Activated CD8-positive, alpha-beta T cell treated with anti-CD3 and anti-CD28 coated beads for 36 hours (primary cell): Measurements from ENCODE around the gene SIRPB2. TPM values are rescaled to one million over a fixed set of nuclear protein-coding genes. Genes with fewer than 3 reads are reported as not detected.

Source experiments
- ATAC-seq: fragments of 200-7000 bp; cut with Tn5 transposase; one replicate; pipeline ENCODE4 v1.10.0; 2021; ENCODE audit warnings: mild to moderate bottlenecking, moderate library complexity
- CTCF ChIA-PET: fragments of 350-600 bp; sonication (Branson Sonifier 250); formaldehyde crosslinking; loops from one replicate; lab custom pipeline; 2021; ENCODE audit warnings: antibody characterized with exemption; lab: Charles Lee
- POLR2A ChIA-PET: fragments of 350-600 bp; sonication (Branson Sonifier 250); formaldehyde crosslinking; loops from one replicate; lab custom pipeline; 2021; ENCODE audit warnings: antibody characterized with exemption; lab: Charles Lee
- DNase-seq: peaks from one replicate; pipeline ENCODE4 v3.0.0-alpha.2; 2020
- H3K27ac Mint-ChIP-seq: one replicate; pipeline ENCODE4 v1.8.0; 2021; ENCODE audit warnings: mild to moderate bottlenecking, mixed read lengths
- H3K27me3 Mint-ChIP-seq: one replicate; pipeline ENCODE4 v1.8.0; 2021; ENCODE audit warnings: mixed read lengths
- H3K36me3 Mint-ChIP-seq: one replicate; pipeline ENCODE4 v1.8.0; 2021; ENCODE audit warnings: low read depth, mixed read lengths
- H3K4me1 Mint-ChIP-seq: one replicate; pipeline ENCODE4 v1.8.0; 2021; ENCODE audit warnings: low read depth, mixed read lengths
- H3K4me3 Mint-ChIP-seq: one replicate; pipeline ENCODE4 v1.8.0; 2021; ENCODE audit warnings: mild to moderate bottlenecking, moderate library complexity, mixed read lengths
- H3K9me3 Mint-ChIP-seq: one replicate; pipeline ENCODE4 v1.8.0; 2021; ENCODE audit warnings: mixed read lengths
- intact Hi-C: fragments of 100-400 bp; cut with micrococcal nuclease; formaldehyde crosslinking; loops from one replicate; pipeline ENCODE4 v1.10.0; 2022
- total RNA-seq, 2 experiments: library from RNA; stranded (reverse); gene quantifications; one replicate each; pipeline ENCODE4 v1.2.3, GENCODE V29; 2021
- TF ChIP-seq, protein P1 (sequence below): fragments of 200-600 bp; IDR thresholded peaks from one replicate; pipeline ENCODE4 v1.8.0; 2022; ENCODE audit warnings: antibody characterized with exemption, mild to moderate bottlenecking

SIRPB2 gene
- total RNA-seq, 2 experiments from 2014 or later = not detected

GRCh38 chr20:1460275-1460674, 30.9 kb downstream of the SIRPB2 start:
- ChIA-PET POLR2A (interaction anchor here (1.4 kb wide), 1 partner anchor 13 kb away, joined by 4 read pairs; no protein-coding TSS in a partner anchor), CTCF (interaction anchor here (1.0 to 1.9 kb wide), 4 partner anchors 22 to 316 kb away, joined by 4 to 5 read pairs (median 5); no protein-coding TSS in a partner anchor)
- intact Hi-C loops = loop anchor here (10.0 kb wide), 1 partner anchor 345 kb away; the partner anchor contains the start of gene PSMF1
- Mint-ChIP-seq H3K9me3 (no peaks in the 10 kb centered on the region), H3K36me3 (peaks cover 37% of the 10 kb centered on the region), H3K27me3 (no peaks in the 10 kb centered on the region), H3K4me3 (no peak overlapping the region), H3K4me1 (peaks cover 30% of the 10 kb centered on the region), H3K27ac (no peak overlapping the region)
- no peak for ATAC-seq
- DNase-seq = no peak
- TF ChIP-seq, protein P1, sequence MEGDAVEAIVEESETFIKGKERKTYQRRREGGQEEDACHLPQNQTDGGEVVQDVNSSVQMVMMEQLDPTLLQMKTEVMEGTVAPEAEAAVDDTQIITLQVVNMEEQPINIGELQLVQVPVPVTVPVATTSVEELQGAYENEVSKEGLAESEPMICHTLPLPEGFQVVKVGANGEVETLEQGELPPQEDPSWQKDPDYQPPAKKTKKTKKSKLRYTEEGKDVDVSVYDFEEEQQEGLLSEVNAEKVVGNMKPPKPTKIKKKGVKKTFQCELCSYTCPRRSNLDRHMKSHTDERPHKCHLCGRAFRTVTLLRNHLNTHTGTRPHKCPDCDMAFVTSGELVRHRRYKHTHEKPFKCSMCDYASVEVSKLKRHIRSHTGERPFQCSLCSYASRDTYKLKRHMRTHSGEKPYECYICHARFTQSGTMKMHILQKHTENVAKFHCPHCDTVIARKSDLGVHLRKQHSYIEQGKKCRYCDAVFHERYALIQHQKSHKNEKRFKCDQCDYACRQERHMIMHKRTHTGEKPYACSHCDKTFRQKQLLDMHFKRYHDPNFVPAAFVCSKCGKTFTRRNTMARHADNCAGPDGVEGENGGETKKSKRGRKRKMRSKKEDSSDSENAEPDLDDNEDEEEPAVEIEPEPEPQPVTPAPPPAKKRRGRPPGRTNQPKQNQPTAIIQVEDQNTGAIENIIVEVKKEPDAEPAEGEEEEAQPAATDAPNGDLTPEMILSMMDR = no peak

GRCh38 chr20:1457992-1458391, 33.2 kb downstream of the SIRPB2 start:
- Mint-ChIP-seq H3K27me3 (no peaks in the 10 kb centered on the region), H3K27ac (no peak overlapping the region), H3K9me3 (no peaks in the 10 kb centered on the region), H3K4me1 (peaks cover 7% of the 10 kb centered on the region), H3K36me3 (peaks cover 44% of the 10 kb centered on the region), H3K4me3 (no peak overlapping the region)
- ChIA-PET POLR2A (no interaction called here), CTCF (interaction anchor here (0.7 to 1.4 kb wide), 2 partner anchors 10 to 319 kb away, joined by 3 to 5 read pairs; no protein-coding TSS in a partner anchor)
- ATAC-seq = no peak
- TF ChIP-seq, protein P1 = no peak
- no peak for DNase-seq
- intact Hi-C loops = no loop called here

GRCh38 chr20:1456300-1456699, 34.9 kb downstream of the SIRPB2 start:
- no peak for ATAC-seq
- TF ChIP-seq, protein P1 = no peak
- no peak overlapping the region for H3K4me3 Mint-ChIP-seq
- ChIA-PET CTCF (interaction anchor here (1.1 to 1.4 kb wide), 3 partner anchors 9 to 321 kb away, joined by 3 to 6 read pairs (median 4); no protein-coding TSS in a partner anchor), POLR2A (interaction anchor here (0.6 kb wide), 1 partner anchor 16 kb away, joined by 3 read pairs; no protein-coding TSS in a partner anchor)
- no peak for DNase-seq
- no peak overlapping the region for H3K27ac Mint-ChIP-seq
- H3K4me1 Mint-ChIP-seq = peaks cover 4% of the 10 kb centered on the region
- H3K9me3 Mint-ChIP-seq = no peaks in the 10 kb centered on the region
- intact Hi-C loops = no loop called here
- H3K27me3 Mint-ChIP-seq = no peaks in the 10 kb centered on the region
- peaks cover 59% of the 10 kb centered on the region for H3K36me3 Mint-ChIP-seq

- ChIA-PET POLR2A (interaction anchor here (1.3 kb wide), 1 partner anchor 16 kb away, joined by 3 read pairs; no protein-coding TSS in a partner anchor), CTCF (interaction anchor here (1.9 to 6.0 kb wide), 2 partner anchors 13 to 15 kb away, joined by 4 to 36 read pairs; no protein-coding TSS in a partner anchor)
- H3K4me1 Mint-ChIP-seq = peaks cover under 1% of the 10 kb centered on the region
- TF ChIP-seq, protein P1 = no peak
- DNase-seq = no peak
- no peaks in the 10 kb centered on the region for H3K9me3 Mint-ChIP-seq
- H3K27ac Mint-ChIP-seq = no peak overlapping the region
- no peak for ATAC-seq
- intact Hi-C loops = no loop called here
- H3K36me3 Mint-ChIP-seq = peaks cover 57% of the 10 kb centered on the region
- H3K4me3 Mint-ChIP-seq = no peak overlapping the region
- no peaks in the 10 kb centered on the region for H3K27me3 Mint-ChIP-seq
Observed at GRCh38 chr20:1450926-1451491, 40.2 kb downstream of the SIRPB2 start.

- DNase-seq (no peak), ATAC-seq (no peak)
- TF ChIP-seq, protein P1 = no peak
- H3K4me3 Mint-ChIP-seq = no peak overlapping the region
- ChIA-PET CTCF (interaction anchor here (2.1 to 6.0 kb wide), 3 partner anchors 11 to 54 kb away, joined by 6 to 36 read pairs (median 11); partner anchors contain the start of gene NSFL1C), POLR2A (interaction anchor here (0.7 kb wide), 1 partner anchor 283 kb away, joined by 4 read pairs; no protein-coding TSS in a partner anchor)
- peaks cover 64% of the 10 kb centered on the region for H3K36me3 Mint-ChIP-seq
- H3K4me1 Mint-ChIP-seq = no peaks in the 10 kb centered on the region
- intact Hi-C loops = no loop called here
- H3K27ac Mint-ChIP-seq = no peak overlapping the region
- H3K27me3 Mint-ChIP-seq = no peaks in the 10 kb centered on the region
- no peaks in the 10 kb centered on the region for H3K9me3 Mint-ChIP-seq
Observed at GRCh38 chr20:1449370-1449769, 41.9 kb downstream of the SIRPB2 start.
